Ramos (cell line): ENCODE data around the gene BDKRB2.

ENCODE experiments used
- in situ Hi-C: fragments of 300-500 bp; cut with MboI; formaldehyde crosslinking; loops from one replicate; pipeline ENCODE4 v1.14.3; 2022; ENCODE audit warnings: low sequenced_read_pairs; ENCODE audit not compliant: unreplicated experiment

The BDKRB2 gene

GRCh38 chr14:96284430-96284829 lies 79.8 kb downstream of the BDKRB2 start:
- in situ Hi-C loops, result no loop called here

- in situ Hi-C loops, result no loop called here
Observed at GRCh38 chr14:96285667-96286066, 81.0 kb downstream of the BDKRB2 start.

GRCh38 chr14:96286251-96286650 lies 81.6 kb downstream of the BDKRB2 start:
- in situ Hi-C loops, result no loop called here

GRCh38 chr14:96287856-96288255 lies 83.2 kb downstream of the BDKRB2 start:
- in situ Hi-C loops, result no loop called here
